A549 (cell line): ENCODE results near the gene CACNA1I. TPM values are rescaled to one million over a fixed set of nuclear protein-coding genes. Genes with fewer than 3 reads are reported as not detected.

Experiments
- ATAC-seq, 2 experiments: fragments of 200-7000 bp in 1 of 2; fragments of >200 bp in 1 of 2; cut with Nextera tagmentation in 1 of 2; cut with Tn5 transposase in 1 of 2; 3 replicates each; pipeline versions ENCODE4 v1.8.0 to v1.9.1; 2018 to 2020; ENCODE audit warnings: mild to moderate bottlenecking in 1 of 2, moderate library complexity in 1 of 2
- CTCF ChIA-PET: fragments of 300-600 bp; sonication (Branson Sonifier 250); formaldehyde crosslinking; extraction: SDS; loops from one replicate; lab custom pipeline; 2021; ENCODE audit warnings: antibody characterized with exemption, inconsistent platforms; lab: Yijun Ruan, JAX
- POLR2A ChIA-PET: fragments of 350-600 bp; formaldehyde crosslinking; extraction: SDS; loops from one replicate; lab custom pipeline; 2021; ENCODE audit warnings: antibody characterized with exemption, inconsistent platforms; lab: Yijun Ruan, JAX
- DNase-seq, 2 experiments: peaks; one replicate each; pipeline versions ENCODE4 v3.0.0 to v3.0.0-alpha.2; 2011 to 2016; ENCODE audit warnings: low read depth in 1 of 2, low spot score in 1 of 2
- FAIRE-seq: peaks from 2 replicates; lab custom pipeline; 2011; peaks lifted over from hg19 to GRCh38; lab: Jason Lieb, UNC
- H3K27ac ChIP-seq, 2 experiments: fragments of >200 bp; sonication (Bioruptor Twin); formaldehyde crosslinking; 3 replicates each; pipeline ENCODE4 v1.5.1; 2016 to 2017
- H3K4me1 ChIP-seq: fragments of >200 bp; sonication (Bioruptor Twin); formaldehyde crosslinking; 3 replicates; pipeline ENCODE4 v1.6.1; 2016
- H3K4me2 ChIP-seq: fragments of >200 bp; sonication (Bioruptor Twin); formaldehyde crosslinking; 3 replicates; pipeline ENCODE4 v1.6.1; 2016
- H3K4me3 ChIP-seq: fragments of >200 bp; sonication (Bioruptor Twin); formaldehyde crosslinking; 3 replicates; pipeline ENCODE4 v1.5.1; 2016
- H3K9me3 ChIP-seq: fragments of >200 bp; sonication (Bioruptor Twin); formaldehyde crosslinking; 3 replicates; pipeline ENCODE4 v1.6.1; 2016
- CBX8 ChIP-seq: fragments of 200-600 bp; sonication (generic); IDR thresholded peaks from 2 replicates; pipeline ENCODE4 v1.6.1; 2016
- CHD2 ChIP-seq: fragments of 150-350 bp; IDR thresholded peaks from 2 replicates; pipeline ENCODE4 v1.6.1; 2014; ENCODE audit warnings: low read length; ENCODE audit not compliant: partially characterized antibody
- CHD4 ChIP-seq: fragments of 200-600 bp; sonication (generic); IDR thresholded peaks from 2 replicates; pipeline ENCODE4 v1.6.1; 2016; ENCODE audit warnings: antibody characterized with exemption, mild to moderate bottlenecking, borderline replicate concordance
- FOSL2 ChIP-seq, 2 experiments: fragments of 450-650 bp in 1 of 2; fragments of >200 bp in 1 of 2; sonication (Bioruptor Twin) in 1 of 2; formaldehyde crosslinking; IDR thresholded peaks; 2 replicates each; pipeline versions ENCODE4 v1.5.0 to v1.6.1; 2016 to 2020; ENCODE audit warnings: mild to moderate bottlenecking in 1 of 2, moderate library complexity in 1 of 2
- HEYL ChIP-seq: fragments of 250-450 bp; sonication (Bioruptor Pico); IDR thresholded peaks from 2 replicates; pipeline ENCODE4 v1.8.0; 2021; ENCODE audit warnings: mild to moderate bottlenecking, moderate library complexity
- HOXA7 ChIP-seq: fragments of 250-450 bp; sonication (Bioruptor Pico); IDR thresholded peaks from 2 replicates; pipeline ENCODE4 v1.5.0; 2020; ENCODE audit warnings: mild to moderate bottlenecking, moderate library complexity
- HOXB13 ChIP-seq: fragments of 250-450 bp; sonication (Bioruptor Pico); IDR thresholded peaks from 2 replicates; pipeline ENCODE4 v1.5.0; 2020; ENCODE audit warnings: low read depth, mild to moderate bottlenecking, moderate library complexity
- MAFK ChIP-seq: fragments of 450-650 bp; IDR thresholded peaks from 2 replicates; pipeline ENCODE4 v1.6.1; 2014; ENCODE audit not compliant: partially characterized antibody
- MAZ ChIP-seq: fragments of 150-350 bp; IDR thresholded peaks from 2 replicates; pipeline ENCODE4 v1.6.1; 2014; ENCODE audit warnings: antibody characterized with exemption, low read depth, low read length, borderline replicate concordance
- NFE2L2 ChIP-seq: fragments of 150-350 bp; conservative IDR thresholded peaks from 2 replicates; pipeline ENCODE4 v1.6.1; 2014; ENCODE audit warnings: low read length
- POLR2A ChIP-seq: IDR thresholded peaks from 2 replicates; pipeline ENCODE4 v1.6.1; 2012; ENCODE audit warnings: mild to moderate bottlenecking, low read length
- RARB ChIP-seq: fragments of 250-450 bp; sonication (Bioruptor Pico); IDR thresholded peaks from 2 replicates; pipeline ENCODE4 v1.8.0; 2021; ENCODE audit warnings: mild to moderate bottlenecking, moderate library complexity
- RCOR1 ChIP-seq: fragments of 150-350 bp; IDR thresholded peaks from 2 replicates; pipeline ENCODE4 v1.6.1; 2014; ENCODE audit warnings: antibody characterized with exemption, low read length, low read depth
- RNF2 ChIP-seq: fragments of 200-600 bp; sonication (generic); IDR thresholded peaks from 2 replicates; pipeline ENCODE4 v1.6.1; 2016; ENCODE audit warnings: low read depth, mild to moderate bottlenecking, antibody characterized with exemption, moderate library complexity, borderline replicate concordance
- TP53 ChIP-seq: fragments of 250-450 bp; sonication (Bioruptor Pico); IDR thresholded peaks from 2 replicates; pipeline ENCODE4 v1.5.0; 2021; ENCODE audit warnings: mild to moderate bottlenecking, moderate library complexity
- ZNF302 ChIP-seq: fragments of 250-450 bp; sonication (Bioruptor Pico); IDR thresholded peaks from 2 replicates; pipeline ENCODE4 v1.9.0; 2021; ENCODE audit warnings: inconsistent platforms, mild to moderate bottlenecking, moderate library complexity
- WGBS: methylation state at CpG from one replicate; pipeline ENCODE4 v1.1.6; 2017; ENCODE audit errors: missing lambda C conversion rate; 5-methylcytosine and 5-hydroxymethylcytosine counted together
- polyA plus RNA-seq, 4 experiments: library from polyadenylated mRNA; depleted of rRNA in 3 of 4; stranded (reverse); fragments of >200 nt; fragmentation: RNase III in 1 of 4; extraction: RNeasy Plus Mini Kit Qiagen cat#74134 plus additional on column Dnase treatment in 1 of 4; gene quantifications; 2 replicates in 3 of 4; 3 replicates in 1 of 4; pipeline ENCODE4 v1.2.3, GENCODE V29; 2011 to 2017
- TF ChIP-seq, protein P1 (sequence below): fragments of >200 bp; sonication (Bioruptor Twin); formaldehyde crosslinking; IDR thresholded peaks from 3 replicates; pipeline ENCODE4 v1.5.1; 2016
- TF ChIP-seq, protein P2 (sequence below): IDR thresholded peaks from 2 replicates; pipeline ENCODE4 v1.6.1; 2012
- TF ChIP-seq, protein P3 (sequence below): fragments of 450-650 bp; IDR thresholded peaks from 2 replicates; pipeline ENCODE4 v1.6.1; 2014; ENCODE audit warnings: antibody characterized with exemption
- TF ChIP-seq, protein P4 (sequence below): fragments of 250-450 bp; sonication (Bioruptor Pico); IDR thresholded peaks from 2 replicates; pipeline ENCODE4 v1.5.0; 2021; ENCODE audit warnings: mild to moderate bottlenecking, moderate library complexity, borderline replicate concordance

Gene CACNA1I
- polyA plus RNA-seq, 2 of the 4 experiments (the other 2 are of a cell fraction) = 0.03 to 0.13 TPM

DNA sequence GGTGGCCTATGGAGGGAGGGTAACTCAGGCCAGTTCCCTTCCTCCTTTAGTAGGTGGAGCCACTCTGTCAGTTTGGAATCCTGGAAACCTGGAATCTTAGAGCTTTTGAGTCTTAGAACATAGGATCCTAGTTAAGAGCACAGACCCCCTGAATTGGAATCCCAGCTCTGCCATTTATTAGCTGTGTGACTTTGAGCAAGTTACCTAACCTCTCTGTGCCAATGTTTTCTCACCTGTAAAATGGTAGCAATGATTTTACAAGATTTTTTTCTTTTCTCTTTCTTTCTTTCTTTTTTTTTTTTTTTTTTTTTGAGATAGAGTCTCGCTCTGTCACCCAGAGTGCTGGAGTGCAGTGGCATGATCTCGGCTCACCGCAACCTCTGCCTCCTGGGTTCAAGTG lies 17.1 kb upstream of the CACNA1I start:
- no peak overlapping the region for H3K4me2 ChIP-seq
- no peak overlapping the region for H3K4me3 ChIP-seq
- ATAC-seq (no peak), FAIRE-seq (no peak), DNase-seq (no peak)
- no peak for TF ChIP-seq HOXB13 (CRISPR knock-in tag)
- no peak for TF ChIP-seq RARB
- TF ChIP-seq HEYL (CRISPR knock-in tag) = no peak
- WGBS = 100% methylated on average over 2 of the region's 3 CpGs
- CTCF ChIA-PET = interaction anchor here (1.0 to 37.2 kb wide), 2 partner anchors 18 to 475 kb away, joined by 3 to 899 read pairs; no protein-coding TSS in a partner anchor
- POLR2A ChIA-PET = no interaction called here
- H3K9me3 ChIP-seq = no peaks in the 10 kb centered on the region
- H3K4me1 ChIP-seq = no peaks in the 10 kb centered on the region
- H3K27ac ChIP-seq = no peak overlapping the region

DNA sequence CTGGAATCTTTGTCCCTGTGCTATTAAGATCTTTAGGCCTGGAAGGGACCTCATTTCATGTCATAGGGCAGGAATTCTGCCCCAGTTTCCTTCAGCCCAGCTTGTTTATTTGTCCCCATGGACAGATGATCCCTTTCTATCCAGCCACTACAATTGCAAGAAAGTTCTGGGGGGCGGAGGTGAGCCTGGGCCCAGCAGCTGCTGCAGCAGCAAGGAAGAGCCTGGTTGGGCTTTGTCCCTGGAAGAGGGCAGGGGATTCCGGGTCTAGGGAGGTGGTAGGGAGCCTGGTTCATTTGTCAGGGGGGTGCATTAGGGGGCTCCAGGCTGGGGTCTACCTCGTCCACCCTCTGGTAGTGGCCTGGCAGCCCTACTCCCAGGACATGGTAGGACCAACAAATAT lies 16.4 kb upstream of the CACNA1I start:
- H3K4me3 ChIP-seq = no peak overlapping the region
- 100% methylated on average over 1 of the region's 3 CpGs for WGBS
- ChIA-PET POLR2A (no interaction called here), CTCF (interaction anchor here (1.0 to 37.2 kb wide), 2 partner anchors 19 to 474 kb away, joined by 3 to 899 read pairs; no protein-coding TSS in a partner anchor)
- H3K4me2 ChIP-seq = no peak overlapping the region
- 0 out of 3 replicates have a peak, but pooled peaks cover 1% of the 10 kb centered on the region for H3K4me1 ChIP-seq
- ATAC-seq = no peak
- TF ChIP-seq, protein P1, sequence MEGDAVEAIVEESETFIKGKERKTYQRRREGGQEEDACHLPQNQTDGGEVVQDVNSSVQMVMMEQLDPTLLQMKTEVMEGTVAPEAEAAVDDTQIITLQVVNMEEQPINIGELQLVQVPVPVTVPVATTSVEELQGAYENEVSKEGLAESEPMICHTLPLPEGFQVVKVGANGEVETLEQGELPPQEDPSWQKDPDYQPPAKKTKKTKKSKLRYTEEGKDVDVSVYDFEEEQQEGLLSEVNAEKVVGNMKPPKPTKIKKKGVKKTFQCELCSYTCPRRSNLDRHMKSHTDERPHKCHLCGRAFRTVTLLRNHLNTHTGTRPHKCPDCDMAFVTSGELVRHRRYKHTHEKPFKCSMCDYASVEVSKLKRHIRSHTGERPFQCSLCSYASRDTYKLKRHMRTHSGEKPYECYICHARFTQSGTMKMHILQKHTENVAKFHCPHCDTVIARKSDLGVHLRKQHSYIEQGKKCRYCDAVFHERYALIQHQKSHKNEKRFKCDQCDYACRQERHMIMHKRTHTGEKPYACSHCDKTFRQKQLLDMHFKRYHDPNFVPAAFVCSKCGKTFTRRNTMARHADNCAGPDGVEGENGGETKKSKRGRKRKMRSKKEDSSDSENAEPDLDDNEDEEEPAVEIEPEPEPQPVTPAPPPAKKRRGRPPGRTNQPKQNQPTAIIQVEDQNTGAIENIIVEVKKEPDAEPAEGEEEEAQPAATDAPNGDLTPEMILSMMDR = no peak
- TF ChIP-seq RCOR1 (no peak), POLR2A (no peak), CHD2 (no peak), RNF2 (no peak), CHD4 (no peak), ZNF302 (CRISPR knock-in tag) (no peak), NFE2L2 (no peak), MAFK (no peak), HOXA7 (CRISPR knock-in tag) (no peak), MAZ (no peak), TP53 (CRISPR knock-in tag) (no peak), CBX8 (no peak), FOSL2 (IDR thresholded peaks at IDR 0.05) (no peak), FOSL2 (CRISPR knock-in tag; IDR thresholded peaks at IDR 0.05) (no peak)
- TF ChIP-seq, protein P2, sequence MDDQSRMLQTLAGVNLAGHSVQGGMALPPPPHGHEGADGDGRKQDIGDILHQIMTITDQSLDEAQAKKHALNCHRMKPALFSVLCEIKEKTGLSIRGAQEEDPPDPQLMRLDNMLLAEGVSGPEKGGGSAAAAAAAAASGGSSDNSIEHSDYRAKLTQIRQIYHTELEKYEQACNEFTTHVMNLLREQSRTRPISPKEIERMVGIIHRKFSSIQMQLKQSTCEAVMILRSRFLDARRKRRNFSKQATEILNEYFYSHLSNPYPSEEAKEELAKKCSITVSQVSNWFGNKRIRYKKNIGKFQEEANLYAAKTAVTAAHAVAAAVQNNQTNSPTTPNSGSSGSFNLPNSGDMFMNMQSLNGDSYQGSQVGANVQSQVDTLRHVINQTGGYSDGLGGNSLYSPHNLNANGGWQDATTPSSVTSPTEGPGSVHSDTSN = no peak
- TF ChIP-seq, protein P3, sequence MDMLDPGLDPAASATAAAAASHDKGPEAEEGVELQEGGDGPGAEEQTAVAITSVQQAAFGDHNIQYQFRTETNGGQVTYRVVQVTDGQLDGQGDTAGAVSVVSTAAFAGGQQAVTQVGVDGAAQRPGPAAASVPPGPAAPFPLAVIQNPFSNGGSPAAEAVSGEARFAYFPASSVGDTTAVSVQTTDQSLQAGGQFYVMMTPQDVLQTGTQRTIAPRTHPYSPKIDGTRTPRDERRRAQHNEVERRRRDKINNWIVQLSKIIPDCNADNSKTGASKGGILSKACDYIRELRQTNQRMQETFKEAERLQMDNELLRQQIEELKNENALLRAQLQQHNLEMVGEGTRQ = no peak
- TF ChIP-seq, protein P4, sequence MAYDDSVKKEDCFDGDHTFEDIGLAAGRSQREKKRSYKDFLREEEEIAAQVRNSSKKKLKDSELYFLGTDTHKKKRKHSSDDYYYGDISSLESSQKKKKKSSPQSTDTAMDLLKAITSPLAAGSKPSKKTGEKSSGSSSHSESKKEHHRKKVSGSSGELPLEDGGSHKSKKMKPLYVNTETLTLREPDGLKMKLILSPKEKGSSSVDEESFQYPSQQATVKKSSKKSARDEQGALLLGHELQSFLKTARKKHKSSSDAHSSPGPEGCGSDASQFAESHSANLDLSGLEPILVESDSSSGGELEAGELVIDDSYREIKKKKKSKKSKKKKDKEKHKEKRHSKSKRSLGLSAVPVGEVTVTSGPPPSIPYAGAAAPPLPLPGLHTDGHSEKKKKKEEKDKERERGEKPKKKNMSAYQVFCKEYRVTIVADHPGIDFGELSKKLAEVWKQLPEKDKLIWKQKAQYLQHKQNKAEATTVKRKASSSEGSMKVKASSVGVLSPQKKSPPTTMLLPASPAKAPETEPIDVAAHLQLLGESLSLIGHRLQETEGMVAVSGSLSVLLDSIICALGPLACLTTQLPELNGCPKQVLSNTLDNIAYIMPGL (CRISPR knock-in tag) = no peak
- no peak for DNase-seq
- no peaks in the 10 kb centered on the region for H3K9me3 ChIP-seq
- H3K27ac ChIP-seq = no peak overlapping the region
- FAIRE-seq = no peak
